ENCODE measurements around the gene TVP23B. TPM values are rescaled to one million over a fixed set of nuclear protein-coding genes. Genes with fewer than 3 reads are reported as not detected.

Gene TVP23B
- total RNA-seq, 1 donor: 51.6 TPM

DNA sequence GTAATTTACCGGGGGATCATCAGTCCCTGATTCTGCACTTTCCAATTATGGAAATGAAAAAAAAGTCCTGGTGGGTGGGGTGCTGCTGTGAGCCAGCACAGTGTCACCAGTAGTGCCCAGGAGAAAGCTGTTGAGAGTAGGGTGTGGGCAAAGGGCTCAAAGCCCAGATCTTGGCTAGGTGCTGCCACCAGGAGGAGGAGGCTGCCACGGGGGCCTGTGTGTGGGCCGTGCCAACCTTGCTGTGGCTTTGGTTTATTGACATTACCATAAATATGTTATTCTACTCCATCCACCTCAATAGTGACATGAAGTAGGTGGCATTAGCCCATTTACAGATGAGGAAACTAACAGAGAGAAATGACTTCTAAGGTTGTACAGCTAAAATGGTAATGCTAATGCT, 70.2 kb downstream of the TVP23B start:
- Histone ChIP-seq H3K9me3 (ENCODE audit: low read depth, low read length) (no peaks in the 10 kb centered on the region), H3K27me3 (ENCODE audit: insufficient read depth, low read length) (no peaks in the 10 kb centered on the region), H3K4me3 (ENCODE audit: low read length) (no peak overlapping the region), H3K4me1 (ENCODE audit: insufficient read depth, low read length) (peaks cover 8% of the 10 kb centered on the region)

GRCh38 chr17:18854956-18855355, 74.0 kb downstream of the TVP23B start:
- Histone ChIP-seq H3K4me3 (ENCODE audit: low read length) (no peak overlapping the region), H3K9me3 (ENCODE audit: low read depth, low read length) (no peaks in the 10 kb centered on the region), H3K27me3 (ENCODE audit: insufficient read depth, low read length) (no peaks in the 10 kb centered on the region), H3K4me1 (ENCODE audit: insufficient read depth, low read length) (peaks cover 38% of the 10 kb centered on the region)

DNA sequence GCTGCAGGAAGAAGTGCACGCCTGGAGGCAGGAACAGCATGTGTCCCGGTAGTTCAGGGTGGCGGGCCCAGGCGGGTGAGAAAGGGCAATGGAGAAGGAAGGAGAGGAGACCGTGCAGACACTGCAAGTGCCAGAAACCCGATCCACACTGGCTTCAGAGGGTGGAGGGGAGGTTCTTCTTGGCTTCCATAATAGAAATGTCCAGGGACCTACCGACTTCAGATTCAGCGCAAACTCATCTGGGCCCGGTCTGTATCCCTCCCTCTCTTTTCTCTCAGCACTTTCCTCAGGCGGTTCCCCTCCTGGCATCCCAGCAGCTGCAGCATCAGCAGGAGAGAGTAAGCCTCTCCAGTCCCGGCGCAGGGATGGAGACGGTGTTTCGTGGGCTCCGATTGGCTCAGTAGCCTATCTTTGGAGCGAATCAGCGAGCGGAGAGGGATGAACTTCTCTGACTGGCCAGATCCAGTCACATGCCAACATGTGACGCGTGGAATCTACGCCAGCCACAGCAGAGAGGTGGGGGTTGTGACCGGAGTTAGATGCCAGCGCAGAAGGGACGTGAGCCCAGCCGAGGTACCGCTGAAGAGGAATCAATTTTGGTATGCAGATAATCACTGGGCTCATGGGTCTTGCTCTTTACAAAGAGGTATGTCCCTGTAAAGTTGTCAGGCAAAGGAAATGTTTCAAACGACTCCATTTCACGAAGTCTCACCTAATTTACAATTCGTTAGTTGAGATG, 75.0 kb downstream of the TVP23B start:
- Histone ChIP-seq H3K27me3 (ENCODE audit: insufficient read depth, low read length) (no peaks in the 10 kb centered on the region), H3K4me1 (ENCODE audit: insufficient read depth, low read length) (peaks cover 48% of the 10 kb centered on the region), H3K4me3 (ENCODE audit: low read length) (peak overlapping the region; percentile 50), H3K9me3 (ENCODE audit: low read depth, low read length) (no peaks in the 10 kb centered on the region)

Other genes with a start within 250 kb of the TVP23B start
- not detected for gene TBC1D28, start 136.8 kb upstream of the TVP23B start, total RNA-seq
- 6.9 TPM for gene FOXO3B, start 98.9 kb upstream of the TVP23B start, total RNA-seq
- gene FBXW10, start 37.1 kb upstream of the TVP23B start, total RNA-seq: not detected
- 33.4 TPM for gene PRPSAP2, start 76.9 kb downstream of the TVP23B start, total RNA-seq
- gene SLC5A10, start 171.0 kb downstream of the TVP23B start, total RNA-seq: 0.10 TPM
- gene FAM83G, start 223.6 kb downstream of the TVP23B start, total RNA-seq: 3.0 TPM